H1 (cell line): ENCODE measurements around the gene ZNF470.

ENCODE experiments used
- ASH2L ChIP-seq: fragments of 200-600, 300-600 bp; sonication (generic); IDR thresholded peaks from one replicate; pipeline ENCODE4 v1.7.1; 2017; ENCODE audit warnings: low read length
- BRCA1 ChIP-seq: IDR thresholded peaks from 2 replicates; pipeline ENCODE4 v1.6.1; 2012; ENCODE audit warnings: low read depth, low read length, improper control_type of control experiment
- EGR1 ChIP-seq: IDR thresholded peaks from 2 replicates; pipeline ENCODE4 v1.6.1; 2011; ENCODE audit warnings: low read depth, low read length, borderline replicate concordance
- EZH2 ChIP-seq: fragments of 200-600 bp; sonication (generic); IDR thresholded peaks from 2 replicates; pipeline ENCODE4 v1.7.1; 2012; ENCODE audit warnings: low read depth, mild to moderate bottlenecking, moderate library complexity, low read length, inconsistent platforms; ENCODE audit not compliant: severe bottlenecking
- FOSL1 ChIP-seq: IDR thresholded peaks from 2 replicates; pipeline ENCODE4 v1.6.1; 2011; ENCODE audit warnings: mild to moderate bottlenecking, low read depth, low read length, moderate library complexity; ENCODE audit not compliant: insufficient read depth
- RAD21 ChIP-seq, 2 experiments: IDR thresholded peaks in 1 of 2; conservative IDR thresholded peaks in 1 of 2; 2 replicates each; pipeline ENCODE4 v1.6.1; 2011; ENCODE audit warnings: low read depth in 2 of 2, low read length in 2 of 2, improper control_type of control experiment in 1 of 2, inconsistent platforms in 1 of 2, mild to moderate bottlenecking in 1 of 2, moderate library complexity in 1 of 2
- SUZ12 ChIP-seq: fragments of 200-600 bp; sonication (generic); IDR thresholded peaks from 2 replicates; pipeline ENCODE4 v1.6.1; 2012; ENCODE audit warnings: mild to moderate bottlenecking, inconsistent platforms, low read length, moderate library complexity, mixed read lengths
- TCF12 ChIP-seq: IDR thresholded peaks from 2 replicates; pipeline ENCODE4 v1.6.1; 2011; ENCODE audit warnings: low read depth, mild to moderate bottlenecking, low read length
- TEAD4 ChIP-seq: IDR thresholded peaks from 2 replicates; pipeline ENCODE4 v1.6.1; 2012; ENCODE audit warnings: low read depth, low read length, inconsistent platforms, mixed read lengths
- TF ChIP-seq, protein P1 (sequence below), 3 experiments: IDR thresholded peaks; 1 replicate in 2 of 3; 2 replicates in 1 of 3; pipeline versions ENCODE4 v1.5.1 to v1.6.1; 2011; ENCODE audit warnings: low read length in 3 of 3, mild to moderate bottlenecking in 3 of 3, inconsistent platforms in 2 of 3, low read depth in 1 of 3, moderate library complexity in 1 of 3; ENCODE audit not compliant: insufficient read depth in 1 of 3; ENCODE audit errors: control extremely low read depth in 1 of 3
- TF ChIP-seq, protein P2 (sequence below): fragments of 300-600 bp; sonication (generic); IDR thresholded peaks from 2 replicates; pipeline ENCODE4 v1.7.1; 2012; ENCODE audit warnings: low read length, moderate library complexity, mild to moderate bottlenecking, inconsistent platforms; ENCODE audit not compliant: insufficient replicate concordance

DNA sequence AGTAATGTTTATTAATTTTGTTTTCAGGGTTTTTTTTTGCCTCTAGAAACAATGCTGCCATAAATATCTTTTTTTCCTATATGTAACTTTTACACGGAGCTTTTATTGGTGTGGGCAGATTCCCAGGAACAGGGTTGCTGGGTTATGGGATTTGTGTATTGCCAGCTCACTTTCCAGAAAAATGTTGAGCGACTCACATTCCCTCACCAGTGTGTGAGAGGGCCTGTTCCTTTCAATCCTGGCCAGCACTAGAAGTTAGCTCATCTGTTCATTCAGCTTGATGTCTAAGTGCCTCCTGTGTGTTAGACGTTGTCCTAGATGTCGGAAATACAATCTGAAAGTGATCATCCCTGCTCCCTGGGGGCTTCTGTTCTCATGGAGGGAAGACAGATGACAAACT lies 30.4 kb downstream of the ZNF470 start:
- TF ChIP-seq, protein P1, sequence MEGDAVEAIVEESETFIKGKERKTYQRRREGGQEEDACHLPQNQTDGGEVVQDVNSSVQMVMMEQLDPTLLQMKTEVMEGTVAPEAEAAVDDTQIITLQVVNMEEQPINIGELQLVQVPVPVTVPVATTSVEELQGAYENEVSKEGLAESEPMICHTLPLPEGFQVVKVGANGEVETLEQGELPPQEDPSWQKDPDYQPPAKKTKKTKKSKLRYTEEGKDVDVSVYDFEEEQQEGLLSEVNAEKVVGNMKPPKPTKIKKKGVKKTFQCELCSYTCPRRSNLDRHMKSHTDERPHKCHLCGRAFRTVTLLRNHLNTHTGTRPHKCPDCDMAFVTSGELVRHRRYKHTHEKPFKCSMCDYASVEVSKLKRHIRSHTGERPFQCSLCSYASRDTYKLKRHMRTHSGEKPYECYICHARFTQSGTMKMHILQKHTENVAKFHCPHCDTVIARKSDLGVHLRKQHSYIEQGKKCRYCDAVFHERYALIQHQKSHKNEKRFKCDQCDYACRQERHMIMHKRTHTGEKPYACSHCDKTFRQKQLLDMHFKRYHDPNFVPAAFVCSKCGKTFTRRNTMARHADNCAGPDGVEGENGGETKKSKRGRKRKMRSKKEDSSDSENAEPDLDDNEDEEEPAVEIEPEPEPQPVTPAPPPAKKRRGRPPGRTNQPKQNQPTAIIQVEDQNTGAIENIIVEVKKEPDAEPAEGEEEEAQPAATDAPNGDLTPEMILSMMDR (IDR thresholded peaks at IDR 0.05; ENCODE audit: control extremely low read depth in 1 of 3, insufficient read depth in 1 of 3, low read depth in 1 of 3, low read length in 3 of 3) = no peak
- TF ChIP-seq TCF12 (no peak), FOSL1 (no peak), EZH2 (no peak), EGR1 (no peak), RAD21 (IDR thresholded peaks at IDR 0.05 in 1 of 2, conservative IDR thresholded peaks at IDR 0.05 in 1 of 2; ENCODE audit: low read depth in 2 of 2, low read length in 2 of 2) (no peak), SUZ12 (no peak), BRCA1 (no peak), TEAD4 (no peak), ASH2L (no peak)
- TF ChIP-seq, protein P2, sequence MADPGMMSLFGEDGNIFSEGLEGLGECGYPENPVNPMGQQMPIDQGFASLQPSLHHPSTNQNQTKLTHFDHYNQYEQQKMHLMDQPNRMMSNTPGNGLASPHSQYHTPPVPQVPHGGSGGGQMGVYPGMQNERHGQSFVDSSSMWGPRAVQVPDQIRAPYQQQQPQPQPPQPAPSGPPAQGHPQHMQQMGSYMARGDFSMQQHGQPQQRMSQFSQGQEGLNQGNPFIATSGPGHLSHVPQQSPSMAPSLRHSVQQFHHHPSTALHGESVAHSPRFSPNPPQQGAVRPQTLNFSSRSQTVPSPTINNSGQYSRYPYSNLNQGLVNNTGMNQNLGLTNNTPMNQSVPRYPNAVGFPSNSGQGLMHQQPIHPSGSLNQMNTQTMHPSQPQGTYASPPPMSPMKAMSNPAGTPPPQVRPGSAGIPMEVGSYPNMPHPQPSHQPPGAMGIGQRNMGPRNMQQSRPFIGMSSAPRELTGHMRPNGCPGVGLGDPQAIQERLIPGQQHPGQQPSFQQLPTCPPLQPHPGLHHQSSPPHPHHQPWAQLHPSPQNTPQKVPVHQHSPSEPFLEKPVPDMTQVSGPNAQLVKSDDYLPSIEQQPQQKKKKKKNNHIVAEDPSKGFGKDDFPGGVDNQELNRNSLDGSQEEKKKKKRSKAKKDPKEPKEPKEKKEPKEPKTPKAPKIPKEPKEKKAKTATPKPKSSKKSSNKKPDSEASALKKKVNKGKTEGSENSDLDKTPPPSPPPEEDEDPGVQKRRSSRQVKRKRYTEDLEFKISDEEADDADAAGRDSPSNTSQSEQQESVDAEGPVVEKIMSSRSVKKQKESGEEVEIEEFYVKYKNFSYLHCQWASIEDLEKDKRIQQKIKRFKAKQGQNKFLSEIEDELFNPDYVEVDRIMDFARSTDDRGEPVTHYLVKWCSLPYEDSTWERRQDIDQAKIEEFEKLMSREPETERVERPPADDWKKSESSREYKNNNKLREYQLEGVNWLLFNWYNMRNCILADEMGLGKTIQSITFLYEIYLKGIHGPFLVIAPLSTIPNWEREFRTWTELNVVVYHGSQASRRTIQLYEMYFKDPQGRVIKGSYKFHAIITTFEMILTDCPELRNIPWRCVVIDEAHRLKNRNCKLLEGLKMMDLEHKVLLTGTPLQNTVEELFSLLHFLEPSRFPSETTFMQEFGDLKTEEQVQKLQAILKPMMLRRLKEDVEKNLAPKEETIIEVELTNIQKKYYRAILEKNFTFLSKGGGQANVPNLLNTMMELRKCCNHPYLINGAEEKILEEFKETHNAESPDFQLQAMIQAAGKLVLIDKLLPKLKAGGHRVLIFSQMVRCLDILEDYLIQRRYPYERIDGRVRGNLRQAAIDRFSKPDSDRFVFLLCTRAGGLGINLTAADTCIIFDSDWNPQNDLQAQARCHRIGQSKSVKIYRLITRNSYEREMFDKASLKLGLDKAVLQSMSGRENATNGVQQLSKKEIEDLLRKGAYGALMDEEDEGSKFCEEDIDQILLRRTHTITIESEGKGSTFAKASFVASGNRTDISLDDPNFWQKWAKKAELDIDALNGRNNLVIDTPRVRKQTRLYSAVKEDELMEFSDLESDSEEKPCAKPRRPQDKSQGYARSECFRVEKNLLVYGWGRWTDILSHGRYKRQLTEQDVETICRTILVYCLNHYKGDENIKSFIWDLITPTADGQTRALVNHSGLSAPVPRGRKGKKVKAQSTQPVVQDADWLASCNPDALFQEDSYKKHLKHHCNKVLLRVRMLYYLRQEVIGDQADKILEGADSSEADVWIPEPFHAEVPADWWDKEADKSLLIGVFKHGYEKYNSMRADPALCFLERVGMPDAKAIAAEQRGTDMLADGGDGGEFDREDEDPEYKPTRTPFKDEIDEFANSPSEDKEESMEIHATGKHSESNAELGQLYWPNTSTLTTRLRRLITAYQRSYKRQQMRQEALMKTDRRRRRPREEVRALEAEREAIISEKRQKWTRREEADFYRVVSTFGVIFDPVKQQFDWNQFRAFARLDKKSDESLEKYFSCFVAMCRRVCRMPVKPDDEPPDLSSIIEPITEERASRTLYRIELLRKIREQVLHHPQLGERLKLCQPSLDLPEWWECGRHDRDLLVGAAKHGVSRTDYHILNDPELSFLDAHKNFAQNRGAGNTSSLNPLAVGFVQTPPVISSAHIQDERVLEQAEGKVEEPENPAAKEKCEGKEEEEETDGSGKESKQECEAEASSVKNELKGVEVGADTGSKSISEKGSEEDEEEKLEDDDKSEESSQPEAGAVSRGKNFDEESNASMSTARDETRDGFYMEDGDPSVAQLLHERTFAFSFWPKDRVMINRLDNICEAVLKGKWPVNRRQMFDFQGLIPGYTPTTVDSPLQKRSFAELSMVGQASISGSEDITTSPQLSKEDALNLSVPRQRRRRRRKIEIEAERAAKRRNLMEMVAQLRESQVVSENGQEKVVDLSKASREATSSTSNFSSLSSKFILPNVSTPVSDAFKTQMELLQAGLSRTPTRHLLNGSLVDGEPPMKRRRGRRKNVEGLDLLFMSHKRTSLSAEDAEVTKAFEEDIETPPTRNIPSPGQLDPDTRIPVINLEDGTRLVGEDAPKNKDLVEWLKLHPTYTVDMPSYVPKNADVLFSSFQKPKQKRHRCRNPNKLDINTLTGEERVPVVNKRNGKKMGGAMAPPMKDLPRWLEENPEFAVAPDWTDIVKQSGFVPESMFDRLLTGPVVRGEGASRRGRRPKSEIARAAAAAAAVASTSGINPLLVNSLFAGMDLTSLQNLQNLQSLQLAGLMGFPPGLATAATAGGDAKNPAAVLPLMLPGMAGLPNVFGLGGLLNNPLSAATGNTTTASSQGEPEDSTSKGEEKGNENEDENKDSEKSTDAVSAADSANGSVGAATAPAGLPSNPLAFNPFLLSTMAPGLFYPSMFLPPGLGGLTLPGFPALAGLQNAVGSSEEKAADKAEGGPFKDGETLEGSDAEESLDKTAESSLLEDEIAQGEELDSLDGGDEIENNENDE = no peak
